ENCODE data around the gene WDR86. TPM values are rescaled to one million over a fixed set of nuclear protein-coding genes. Genes with fewer than 3 reads are reported as not detected.

The WDR86 gene
- total RNA-seq, 1 experiment from 2014 or later = 8.1 TPM

- H3K79me1 ChIP-seq (ENCODE audit: insufficient read depth, low read depth, low read length, poor library complexity, severe bottlenecking) = no peaks in the 10 kb centered on the region
- H2BK120ac ChIP-seq (ENCODE audit: low read depth, low read length, poor library complexity, severe bottlenecking) = no peak overlapping the region
- Mint-ChIP-seq H3K27ac (peak overlapping the region in 1 of 3 experiments; percentile 14; a peak in 1 of 7 replicates), H3K9me3 (peaks cover 0 to under 1% of the 10 kb centered on the region in 2 experiments; a peak in 3 of 5 replicates), H3K4me3 (no peak overlapping the region; a peak in 1 of 5 replicates), H3K4me1 (peaks cover 39 to 43% of the 10 kb centered on the region in 2 experiments), H3K27me3 (ENCODE audit: low read depth) (peaks cover 18% of the 10 kb centered on the region), H3K36me3 (ENCODE audit: insufficient read depth in 1 of 3, low read depth in 3 of 3) (peaks cover 0 to 1% (median 0%) of the 10 kb centered on the region in 3 experiments; a peak in 1 of 7 replicates)
- no peak overlapping the region for H4K8ac ChIP-seq (replicated peaks; ENCODE audit: insufficient read length, low read depth, low read length)
- no peak overlapping the region for H2AK5ac ChIP-seq (ENCODE audit: insufficient read length, low read length)
- no peak overlapping the region for H2AFZ ChIP-seq (ENCODE audit: low read length)
- no peak overlapping the region for H4K91ac ChIP-seq (ENCODE audit: insufficient read length, low read depth, low read length)
- H2BK5ac ChIP-seq (ENCODE audit: insufficient read length, low read length) = no peak overlapping the region
- H3K14ac ChIP-seq (ENCODE audit: insufficient read depth, low read length) = no peak overlapping the region
- no peaks in the 10 kb centered on the region for H4K20me1 ChIP-seq (ENCODE audit: control insufficient read depth, insufficient read depth, insufficient read length)
- no peak overlapping the region for H3K4me2 ChIP-seq (ENCODE audit: insufficient read depth, insufficient read length, low read length)
- no CpG with 5 or more reads among the region's 23 CpGs for WGBS (ENCODE audit: extremely low coverage, insufficient read length, low lambda C conversion rate)
- no peak overlapping the region for H3K18ac ChIP-seq (ENCODE audit: insufficient read length, low read depth, low read length)
- no peak for TF ChIP-seq CTCF (conservative IDR thresholded peaks at IDR 0.05)
- no peaks in the 10 kb centered on the region for H3K79me2 ChIP-seq (ENCODE audit: insufficient read depth, low read length)
- H2BK15ac ChIP-seq (ENCODE audit: low read depth, low read length) = no peak overlapping the region
- peaks cover 8% of the 10 kb centered on the region for H3K23me2 ChIP-seq (ENCODE audit: insufficient read length, low read depth, low read length, poor library complexity, severe bottlenecking)
- H3K23ac ChIP-seq (ENCODE audit: insufficient read length, low read depth, low read length) = no peak overlapping the region
- H2BK12ac ChIP-seq (ENCODE audit: insufficient read length, low read depth, low read length) = no peak overlapping the region
- H3K4me1 ChIP-seq (ENCODE audit: insufficient read depth, low read length) = peaks cover 8% of the 10 kb centered on the region; the same call in 1 of the 2 replicates
- no peak overlapping the region for H3K56ac ChIP-seq (ENCODE audit: insufficient read length, low read depth, low read length)
- no peak overlapping the region for H3K9ac ChIP-seq (ENCODE audit: extremely low read depth, insufficient read length, low read length)
- H3K27me3 ChIP-seq (ENCODE audit: insufficient read depth, low read length) = no peaks in the 10 kb centered on the region; the same call in 1 of the 2 replicates
- peak; percentile 25 for DNase-seq
- H3K9me3 ChIP-seq (ENCODE audit: control insufficient read depth, low read depth, low read length) = no peaks in the 10 kb centered on the region
- no peak overlapping the region for H4K5ac ChIP-seq (ENCODE audit: insufficient read length, low read depth, low read length)
- H3K4ac ChIP-seq (ENCODE audit: low read depth, low read length) = no peak overlapping the region
- no peak overlapping the region for H2BK20ac ChIP-seq (ENCODE audit: low read depth, low read length, poor library complexity, severe bottlenecking)
- no peak overlapping the region for H3T11ph ChIP-seq (ENCODE audit: low read length)
- no peak overlapping the region for H3K27ac ChIP-seq (ENCODE audit: insufficient read length, low read depth, low read length)
Measured at GRCh38 chr7:151451626-151452571, 42.1 kb upstream of the WDR86 start.
